Coronary artery (tissue), 2 donors: ENCODE results near the gene MDGA2.
"Not testable (repeated sequence)": the region's sequence is repeated elsewhere in the genome, so short reads cannot be mapped to it uniquely, and the experiment has no call there.

Source experiments
- DNase-seq: peaks from one replicate; pipeline ENCODE4 v3.0.0-alpha.2; 2017; ENCODE audit warnings: low spot score
- H3K27ac ChIP-seq, 2 donors: fragments of 200-600 bp; sonication (generic); one replicate each; pipeline ENCODE4 v1.5.1; 2016 to 2019
- H3K4me3 ChIP-seq: fragments of 200-600 bp; sonication (generic); 2 replicates; pipeline ENCODE4 v1.5.1; 2016; ENCODE audit warnings: mild to moderate bottlenecking, moderate library complexity
- CTCF ChIP-seq: fragments of 200-600 bp; sonication (generic); IDR thresholded peaks from one replicate; pipeline ENCODE4 v1.5.1; 2019; ENCODE audit warnings: antibody characterized with exemption

MDGA2 gene

GRCh38 chr14:46920542-46920941 lies 754.9 kb downstream of the MDGA2 start:
- no peak overlapping the region for H3K27ac ChIP-seq

GRCh38 chr14:46915539-46915938 lies 759.9 kb downstream of the MDGA2 start:
- DNase-seq, H3K4me3 ChIP-seq, H3K27ac ChIP-seq: not testable (repeated sequence)

More at GRCh38 chr14:46920542-46920941, 754.9 kb downstream of the MDGA2 start:
- DNase-seq, result no peak
- no peak for TF ChIP-seq CTCF
- no peak overlapping the region for H3K4me3 ChIP-seq

GRCh38 chr14:46902837-46903236 lies 772.6 kb downstream of the MDGA2 start:
- TF ChIP-seq CTCF, result no peak
- no peak overlapping the region for H3K27ac ChIP-seq
- DNase-seq, result no peak
- no peak overlapping the region for H3K4me3 ChIP-seq

- Histone ChIP-seq H3K4me3 (no peak overlapping the region), H3K27ac (no peak overlapping the region)
- no peak for DNase-seq
- no peak for TF ChIP-seq CTCF
Observed at GRCh38 chr14:46894476-46894875, 780.9 kb downstream of the MDGA2 start.

- no peak for TF ChIP-seq CTCF
- Histone ChIP-seq H3K27ac (no peak overlapping the region), H3K4me3 (no peak overlapping the region)
- DNase-seq, result no peak
Observed at GRCh38 chr14:46887144-46887543, 788.3 kb downstream of the MDGA2 start.

GRCh38 chr14:46885566-46885965 lies 789.8 kb downstream of the MDGA2 start:
- TF ChIP-seq CTCF, result no peak
- DNase-seq, result no peak
- no peak overlapping the region for H3K4me3 ChIP-seq
- no peak overlapping the region for H3K27ac ChIP-seq

GRCh38 chr14:46861753-46862152 lies 813.7 kb downstream of the MDGA2 start:
- DNase-seq, result no peak
- no peak for TF ChIP-seq CTCF

More at GRCh38 chr14:46861753-46862152, 813.7 kb downstream of the MDGA2 start:
- H3K4me3 ChIP-seq, result no peak overlapping the region
- H3K27ac ChIP-seq, result no peak overlapping the region
